Subcutaneous adipose tissue (tissue), 4 donors: ENCODE data around the gene KYAT1. TPM values are rescaled to one million over a fixed set of nuclear protein-coding genes. Genes with fewer than 3 reads are reported as not detected.

ENCODE experiments used
- total RNA-seq, 4 donors: library from RNA; depleted of rRNA; stranded (reverse); fragments of >200 nt; gene quantifications; one replicate each; pipeline ENCODE4 v1.1.0, GENCODE V29; 2016
- TF ChIP-seq, protein P1 (sequence below): fragments of 450-650 bp; IDR thresholded peaks from one replicate; pipeline ENCODE4 v1.5.1; 2016; ENCODE audit warnings: low read depth, mild to moderate bottlenecking, control low read depth, antibody characterized with exemption, moderate library complexity

Gene KYAT1
- total RNA-seq, 4 donors from 2014 or later: 1.5 to 7.5 (median 2.1) TPM

DNA sequence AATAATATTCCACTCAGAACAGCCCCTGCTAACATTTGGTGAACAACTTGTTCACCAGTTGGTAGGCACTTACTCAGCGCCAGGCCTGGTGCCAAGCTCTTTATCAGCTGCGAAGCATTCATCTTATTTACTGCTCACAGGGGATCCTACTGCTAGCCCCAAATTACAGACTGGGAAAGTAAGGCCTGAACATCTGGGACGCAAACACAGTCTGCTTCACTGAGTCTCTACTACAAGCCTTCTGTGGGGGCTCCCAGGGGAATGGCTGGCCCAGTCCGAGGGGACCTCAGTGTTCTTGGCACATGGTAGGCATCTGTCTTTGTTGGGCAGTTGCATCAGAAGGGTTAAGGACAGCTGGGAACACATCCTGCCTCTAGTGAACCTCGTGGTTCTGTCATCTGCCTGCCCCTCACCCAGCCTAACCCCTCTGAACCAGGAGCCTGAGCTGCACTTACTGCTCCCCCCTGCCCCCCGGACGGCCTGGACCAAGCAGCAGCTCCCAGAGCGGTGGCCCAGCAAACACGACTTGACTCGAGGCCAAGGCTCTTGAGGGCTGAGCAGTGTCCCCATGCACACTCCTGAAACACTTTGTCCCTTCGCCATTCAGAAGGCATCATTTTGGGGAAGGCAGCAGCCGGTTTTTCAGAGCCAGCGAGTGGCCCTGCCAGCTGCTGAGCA, 38.8 kb upstream of the KYAT1 start, which contains the start of gene PHYHD1:
Gene PHYHD1, plus strand, starts transcription at position 602 of the 678 bp plus-strand sequence. CDS start 1,342 bp downstream, outside the sequence.
- TF ChIP-seq, protein P1, sequence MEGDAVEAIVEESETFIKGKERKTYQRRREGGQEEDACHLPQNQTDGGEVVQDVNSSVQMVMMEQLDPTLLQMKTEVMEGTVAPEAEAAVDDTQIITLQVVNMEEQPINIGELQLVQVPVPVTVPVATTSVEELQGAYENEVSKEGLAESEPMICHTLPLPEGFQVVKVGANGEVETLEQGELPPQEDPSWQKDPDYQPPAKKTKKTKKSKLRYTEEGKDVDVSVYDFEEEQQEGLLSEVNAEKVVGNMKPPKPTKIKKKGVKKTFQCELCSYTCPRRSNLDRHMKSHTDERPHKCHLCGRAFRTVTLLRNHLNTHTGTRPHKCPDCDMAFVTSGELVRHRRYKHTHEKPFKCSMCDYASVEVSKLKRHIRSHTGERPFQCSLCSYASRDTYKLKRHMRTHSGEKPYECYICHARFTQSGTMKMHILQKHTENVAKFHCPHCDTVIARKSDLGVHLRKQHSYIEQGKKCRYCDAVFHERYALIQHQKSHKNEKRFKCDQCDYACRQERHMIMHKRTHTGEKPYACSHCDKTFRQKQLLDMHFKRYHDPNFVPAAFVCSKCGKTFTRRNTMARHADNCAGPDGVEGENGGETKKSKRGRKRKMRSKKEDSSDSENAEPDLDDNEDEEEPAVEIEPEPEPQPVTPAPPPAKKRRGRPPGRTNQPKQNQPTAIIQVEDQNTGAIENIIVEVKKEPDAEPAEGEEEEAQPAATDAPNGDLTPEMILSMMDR: no peak

DNA sequence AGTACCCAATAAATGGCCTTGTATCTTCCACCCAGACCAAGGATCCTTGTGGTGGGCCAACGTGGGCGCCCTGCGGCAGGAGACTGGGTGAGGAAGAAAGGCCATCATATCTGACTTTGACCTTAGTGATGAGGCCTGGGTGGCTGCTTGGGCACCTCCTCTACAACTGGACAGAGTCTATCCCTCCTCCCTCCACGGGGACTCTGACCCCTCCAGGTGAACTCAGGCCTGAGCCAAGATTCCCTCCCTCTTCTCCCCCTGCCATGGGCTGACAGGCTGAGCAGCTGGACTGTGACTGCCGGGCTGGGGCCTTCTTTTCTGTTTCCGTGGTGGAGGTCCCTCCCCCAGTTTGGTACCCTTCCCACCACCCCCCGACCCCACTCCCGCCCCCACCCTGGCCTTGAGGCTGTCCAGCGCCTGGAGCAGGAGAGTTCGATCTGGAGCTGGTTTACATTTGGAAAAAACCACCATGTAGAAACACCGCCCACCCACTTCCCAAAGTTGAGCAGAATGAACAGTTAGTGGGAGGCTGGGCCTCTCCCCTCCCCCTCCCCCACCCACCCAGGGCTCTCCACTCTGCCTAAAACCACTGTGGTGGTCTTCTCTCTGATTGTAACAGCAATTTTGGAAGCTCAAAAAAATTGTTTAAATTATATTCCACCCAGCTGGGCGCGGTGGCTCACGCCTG, 37.8 kb upstream of the KYAT1 start:
- TF ChIP-seq, protein P1: no peak

DNA sequence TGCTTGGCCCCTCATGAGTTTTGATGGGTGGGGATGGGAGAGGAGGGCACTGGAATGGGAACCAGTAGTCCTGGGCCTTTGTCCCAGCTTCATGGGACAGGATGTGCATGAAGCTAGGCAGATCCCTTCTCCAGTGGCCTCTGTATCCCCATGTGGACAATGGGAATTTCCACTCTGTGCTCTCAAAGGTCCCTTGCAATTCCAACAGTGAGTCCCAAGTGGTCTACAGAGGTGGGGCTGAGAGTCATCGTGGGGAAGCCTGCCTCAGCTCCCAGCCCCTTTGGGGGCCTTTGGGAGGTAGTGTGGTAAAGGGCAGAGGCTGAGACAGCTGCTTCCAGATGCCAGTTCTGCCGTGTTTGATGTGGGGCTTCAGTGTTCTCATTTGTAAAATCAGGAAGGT, 37.2 kb upstream of the KYAT1 start:
- TF ChIP-seq, protein P1: no peak

DNA sequence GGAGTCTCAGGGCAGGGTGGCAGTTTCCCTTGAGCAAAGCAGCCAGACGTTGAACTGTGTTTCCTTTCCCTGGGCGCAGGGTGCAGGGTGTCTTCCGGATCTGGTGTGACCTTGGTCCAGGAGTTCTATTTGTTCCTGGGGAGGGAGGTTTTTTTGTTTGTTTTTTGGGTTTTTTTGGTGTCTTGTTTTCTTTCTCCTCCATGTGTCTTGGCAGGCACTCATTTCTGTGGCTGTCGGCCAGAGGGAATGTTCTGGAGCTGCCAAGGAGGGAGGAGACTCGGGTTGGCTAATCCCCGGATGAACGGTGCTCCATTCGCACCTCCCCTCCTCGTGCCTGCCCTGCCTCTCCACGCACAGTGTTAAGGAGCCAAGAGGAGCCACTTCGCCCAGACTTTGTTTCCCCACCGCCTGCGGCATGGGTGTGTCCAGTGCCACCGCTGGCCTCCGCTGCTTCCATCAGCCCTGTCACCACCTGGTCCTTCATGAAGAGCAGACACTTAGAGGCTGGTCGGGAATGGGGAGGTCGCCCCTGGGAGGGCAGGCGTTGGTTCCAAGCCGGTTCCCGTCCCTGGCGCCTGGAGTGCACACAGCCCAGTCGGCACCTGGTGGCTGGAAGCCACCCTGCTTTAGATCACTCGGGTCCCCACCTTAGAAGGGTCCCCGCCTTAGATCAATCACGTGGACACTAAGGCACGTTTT, 35.5 kb upstream of the KYAT1 start:
- TF ChIP-seq, protein P1: no peak

DNA sequence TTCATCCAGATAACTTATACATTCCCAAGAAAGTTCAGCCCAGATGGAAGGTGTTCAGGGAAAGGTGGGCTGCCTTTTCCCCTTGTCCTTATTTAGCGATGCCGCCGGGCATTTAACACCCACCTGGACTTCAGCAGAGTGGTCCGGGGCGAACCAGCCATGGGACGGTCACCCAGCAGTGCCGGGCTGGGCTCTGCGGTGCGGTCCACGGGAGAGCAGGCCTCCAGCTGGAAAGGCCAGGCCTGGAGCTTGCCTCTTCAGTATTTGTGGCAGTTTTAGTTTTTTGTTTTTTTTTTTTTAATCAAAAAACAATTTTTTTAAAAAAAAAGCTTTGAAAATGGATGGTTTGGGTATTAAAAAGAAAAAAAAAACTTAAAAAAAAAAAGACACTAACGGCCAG, 35.0 kb upstream of the KYAT1 start:
- TF ChIP-seq, protein P1: no peak

DNA sequence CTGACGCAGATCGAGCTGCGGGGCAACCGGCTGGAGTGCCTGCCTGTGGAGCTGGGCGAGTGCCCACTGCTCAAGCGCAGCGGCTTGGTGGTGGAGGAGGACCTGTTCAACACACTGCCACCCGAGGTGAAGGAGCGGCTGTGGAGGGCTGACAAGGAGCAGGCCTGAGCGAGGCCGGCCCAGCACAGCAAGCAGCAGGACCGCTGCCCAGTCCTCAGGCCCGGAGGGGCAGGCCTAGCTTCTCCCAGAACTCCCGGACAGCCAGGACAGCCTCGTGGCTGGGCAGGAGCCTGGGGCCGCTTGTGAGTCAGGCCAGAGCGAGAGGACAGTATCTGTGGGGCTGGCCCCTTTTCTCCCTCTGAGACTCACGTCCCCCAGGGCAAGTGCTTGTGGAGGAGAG, 34.5 kb upstream of the KYAT1 start:
- TF ChIP-seq, protein P1: no peak

DNA sequence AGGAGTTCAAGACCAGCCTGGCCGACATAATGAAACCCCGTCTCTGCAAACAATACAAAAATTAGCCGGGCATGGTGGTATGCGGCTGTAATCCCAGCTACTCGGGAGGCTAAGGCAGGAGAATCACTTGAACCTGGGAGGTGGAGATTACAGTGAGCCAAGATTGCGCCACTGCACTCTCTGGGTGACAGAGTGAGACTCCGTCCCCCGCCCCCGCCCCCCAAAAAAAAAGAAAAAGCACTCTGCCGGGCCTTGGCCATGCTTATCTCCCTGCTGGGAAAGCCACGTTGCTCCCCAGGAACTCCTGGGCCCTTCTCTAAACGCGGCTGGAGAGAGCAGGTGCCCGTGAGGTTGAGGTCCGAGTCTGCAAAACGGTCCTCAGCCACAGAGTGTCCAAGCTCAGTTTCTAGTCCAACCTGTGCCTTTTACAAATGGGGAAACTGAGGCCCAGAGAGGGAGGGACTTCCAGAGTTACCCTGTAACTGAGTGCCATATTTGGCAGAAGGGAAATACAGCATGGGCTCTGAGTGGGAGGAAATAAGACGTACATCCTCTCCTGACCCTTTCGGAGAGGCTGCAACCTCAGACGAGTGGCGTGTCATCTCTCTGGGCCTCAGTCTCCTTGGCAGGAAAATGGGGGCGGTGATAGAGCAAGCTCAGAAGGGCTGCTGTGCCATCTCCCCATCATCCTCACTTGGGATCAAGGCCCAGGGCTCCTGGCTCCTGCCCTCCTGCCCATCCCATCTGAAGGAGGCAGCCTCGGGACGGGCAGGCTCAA, 32.4 kb upstream of the KYAT1 start:
- TF ChIP-seq, protein P1: no peak
